Thyroid gland (tissue), 4 donors: ENCODE results near the gene SNX8.

ENCODE experiments used
- POLR2A ChIP-seq, 2 donors: fragments of 450-650 bp; IDR thresholded peaks; one replicate each; pipeline ENCODE4 v1.6.1; 2017; ENCODE audit warnings: antibody characterized with exemption in 2 of 2, mild to moderate bottlenecking in 2 of 2, moderate library complexity in 1 of 2
- TF ChIP-seq, protein P1 (sequence below), 6 experiments: fragments of 200-600 bp in 3 of 6; fragments of 450-650 bp in 3 of 6; sonication (generic) in 3 of 6; IDR thresholded peaks; one replicate each; pipeline ENCODE4 v1.5.1; 2016 to 2019; ENCODE audit warnings: antibody characterized with exemption in 6 of 6, mild to moderate bottlenecking in 2 of 6, inconsistent platforms in 1 of 6, moderate library complexity in 1 of 6

DNA sequence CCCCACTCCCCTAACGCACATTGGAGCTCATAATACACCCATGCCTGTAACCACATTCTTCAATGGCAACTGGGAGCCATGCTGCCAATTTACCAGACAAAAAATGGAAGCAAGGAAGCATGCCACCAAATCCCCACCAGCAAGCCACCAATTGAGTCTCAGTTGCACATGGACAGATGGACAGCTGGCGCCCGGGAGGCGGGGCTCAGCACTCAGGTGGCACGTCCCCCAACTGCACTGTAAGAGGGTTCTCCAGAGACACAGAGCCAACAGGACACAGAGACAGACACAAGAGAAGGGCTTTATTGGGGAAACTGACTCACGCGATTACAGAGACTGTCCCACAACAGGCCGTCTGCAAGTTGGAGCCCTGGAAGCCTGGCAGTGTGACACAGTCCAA is 84.0 kb downstream of the SNX8 start:
- TF ChIP-seq, protein P1, sequence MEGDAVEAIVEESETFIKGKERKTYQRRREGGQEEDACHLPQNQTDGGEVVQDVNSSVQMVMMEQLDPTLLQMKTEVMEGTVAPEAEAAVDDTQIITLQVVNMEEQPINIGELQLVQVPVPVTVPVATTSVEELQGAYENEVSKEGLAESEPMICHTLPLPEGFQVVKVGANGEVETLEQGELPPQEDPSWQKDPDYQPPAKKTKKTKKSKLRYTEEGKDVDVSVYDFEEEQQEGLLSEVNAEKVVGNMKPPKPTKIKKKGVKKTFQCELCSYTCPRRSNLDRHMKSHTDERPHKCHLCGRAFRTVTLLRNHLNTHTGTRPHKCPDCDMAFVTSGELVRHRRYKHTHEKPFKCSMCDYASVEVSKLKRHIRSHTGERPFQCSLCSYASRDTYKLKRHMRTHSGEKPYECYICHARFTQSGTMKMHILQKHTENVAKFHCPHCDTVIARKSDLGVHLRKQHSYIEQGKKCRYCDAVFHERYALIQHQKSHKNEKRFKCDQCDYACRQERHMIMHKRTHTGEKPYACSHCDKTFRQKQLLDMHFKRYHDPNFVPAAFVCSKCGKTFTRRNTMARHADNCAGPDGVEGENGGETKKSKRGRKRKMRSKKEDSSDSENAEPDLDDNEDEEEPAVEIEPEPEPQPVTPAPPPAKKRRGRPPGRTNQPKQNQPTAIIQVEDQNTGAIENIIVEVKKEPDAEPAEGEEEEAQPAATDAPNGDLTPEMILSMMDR (IDR thresholded peaks at IDR 0.05) = no peak
- TF ChIP-seq POLR2A (IDR thresholded peaks at IDR 0.05) = no peak
